IMR-90 (cell line): ENCODE measurements around the gene LRRC2. TPM values are rescaled to one million over a fixed set of nuclear protein-coding genes. Genes with fewer than 3 reads are reported as not detected.

ENCODE experiments used
- ATAC-seq: fragments of 200-7000 bp; cut with Tn5 transposase; 2 replicates; pipeline ENCODE4 v1.9.1; 2020; ENCODE audit warnings: low read depth, mild to moderate bottlenecking, moderate library complexity
- BruUV-seq: library from RNA; stranded (reverse); fragments of 400-500 nt; replicated peaks from 2 replicates; lab custom pipeline; 2021; lab: Mats Ljungman, UMichigan
- CTCF ChIA-PET: fragments of 300-600 bp; formaldehyde crosslinking; extraction: SDS; loops from one replicate; lab custom pipeline; 2021; ENCODE audit warnings: antibody characterized with exemption; lab: Yijun Ruan, JAX
- POLR2A ChIA-PET: fragments of 300-600 bp; sonication (Branson Sonifier 250); formaldehyde crosslinking; loops from one replicate; lab custom pipeline; 2022; ENCODE audit warnings: antibody characterized with exemption; ENCODE audit not compliant: unreplicated experiment; lab: Charles Lee
- DNase-seq: peaks from one replicate; pipeline ENCODE4 v3.0.0; 2013
- H2AFZ ChIP-seq: replicated peaks from 2 replicates; pipeline ENCODE3; 2013; ENCODE audit warnings: low read length, mild to moderate bottlenecking; ENCODE audit not compliant: poor library complexity
- H2AK5ac ChIP-seq: 2 replicates; pipeline ENCODE4 v1.6.1; 2013; ENCODE audit warnings: low read depth, low read length, inconsistent platforms
- H2AK9ac ChIP-seq: replicated peaks from 2 replicates; pipeline ENCODE3; 2013; ENCODE audit warnings: mild to moderate bottlenecking, low read depth, low read length, moderate library complexity; ENCODE audit not compliant: poor library complexity
- H2BK120ac ChIP-seq: 2 replicates; pipeline ENCODE4 v1.6.1; 2013; ENCODE audit warnings: low read depth, low read length, inconsistent platforms
- H2BK15ac ChIP-seq: 3 replicates; pipeline ENCODE4 v1.6.1; 2013; ENCODE audit warnings: low read depth, low read length, inconsistent platforms
- H2BK20ac ChIP-seq: 2 replicates; pipeline ENCODE4 v1.6.1; 2013; ENCODE audit warnings: low read depth, mild to moderate bottlenecking, inconsistent platforms, low read length, moderate library complexity
- H2BK5ac ChIP-seq: 2 replicates; pipeline ENCODE4 v1.6.1; 2013; ENCODE audit warnings: mild to moderate bottlenecking, low read depth, low read length, inconsistent platforms; ENCODE audit not compliant: poor library complexity, severe bottlenecking
- H3K14ac ChIP-seq: replicated peaks from 2 replicates; pipeline ENCODE4 v1.6.1; 2013; ENCODE audit warnings: low read depth, low read length, inconsistent platforms
- H3K18ac ChIP-seq: 2 replicates; pipeline ENCODE4 v1.6.1; 2013; ENCODE audit warnings: low read depth, low read length, control low read depth
- H3K23ac ChIP-seq: 2 replicates; pipeline ENCODE4 v1.6.1; 2013; ENCODE audit warnings: low read depth, low read length, inconsistent platforms
- H3K27ac ChIP-seq: 2 replicates; pipeline ENCODE4 v1.5.1; 2013; ENCODE audit warnings: mild to moderate bottlenecking, control low read depth, low read length; ENCODE audit not compliant: insufficient read depth
- H3K27me3 ChIP-seq: 2 replicates; pipeline ENCODE4 v1.6.1; 2013; ENCODE audit warnings: low read length; ENCODE audit not compliant: control insufficient read depth, insufficient read depth
- H3K36me3 ChIP-seq: 2 replicates; pipeline ENCODE4 v1.6.1; 2013; ENCODE audit warnings: low read length, mixed read lengths; ENCODE audit not compliant: control insufficient read depth, insufficient read depth
- H3K4ac ChIP-seq: 2 replicates; pipeline ENCODE4 v1.6.1; 2013; ENCODE audit warnings: low read depth, low read length, inconsistent platforms
- H3K4me1 ChIP-seq: 2 replicates; pipeline ENCODE4 v1.6.1; 2013; ENCODE audit warnings: low read length, mixed read lengths; ENCODE audit not compliant: control insufficient read depth, insufficient read depth
- H3K4me2 ChIP-seq: 2 replicates; pipeline ENCODE4 v1.6.1; 2013; ENCODE audit warnings: low read depth, mild to moderate bottlenecking, control low read depth, low read length, moderate library complexity
- H3K4me3 ChIP-seq: 2 replicates; pipeline ENCODE4 v1.5.1; 2013; ENCODE audit warnings: low read depth, mild to moderate bottlenecking, control low read depth, low read length, moderate library complexity; ENCODE audit not compliant: insufficient read depth
- H3K56ac ChIP-seq: 2 replicates; pipeline ENCODE4 v1.6.1; 2013; ENCODE audit warnings: low read length, inconsistent platforms; ENCODE audit not compliant: insufficient read depth; ENCODE audit errors: extremely low read depth
- H3K79me1 ChIP-seq, 2 experiments: 2 replicates each; pipeline ENCODE4 v1.6.1; 2013; ENCODE audit warnings: low read length in 2 of 2, inconsistent platforms in 1 of 2, low read depth in 1 of 2
- H3K9ac ChIP-seq: 2 replicates; pipeline ENCODE4 v1.6.1; 2013; ENCODE audit warnings: low read depth, low read length, control low read depth
- H3K9me1 ChIP-seq: 2 replicates; pipeline ENCODE4 v1.6.1; 2013; ENCODE audit warnings: low read length, inconsistent platforms; ENCODE audit not compliant: insufficient read depth
- H3K9me3 ChIP-seq: 2 replicates; pipeline ENCODE4 v1.6.1; 2013; ENCODE audit warnings: low read length; ENCODE audit not compliant: control insufficient read depth, insufficient read depth
- H4K20me1 ChIP-seq: 2 replicates; pipeline ENCODE4 v1.6.1; 2013; ENCODE audit warnings: low read length, inconsistent platforms; ENCODE audit not compliant: insufficient read depth
- H4K5ac ChIP-seq: 2 replicates; pipeline ENCODE4 v1.6.1; 2013; ENCODE audit warnings: mild to moderate bottlenecking, low read depth, low read length, control low read depth
- H4K8ac ChIP-seq, 2 experiments: 2 replicates each; pipeline ENCODE4 v1.6.1; 2013; ENCODE audit warnings: low read depth in 2 of 2, low read length in 2 of 2, control low read depth in 1 of 2, inconsistent platforms in 1 of 2
- H4K91ac ChIP-seq: 2 replicates; pipeline ENCODE4 v1.6.1; 2013; ENCODE audit warnings: low read depth, low read length, inconsistent platforms; ENCODE audit not compliant: insufficient read depth
- BHLHE40 ChIP-seq: fragments of 150-350 bp; IDR thresholded peaks from 2 replicates; pipeline ENCODE4 v1.6.1; 2016; ENCODE audit warnings: mild to moderate bottlenecking, low read depth, low read length
- CEBPB ChIP-seq: IDR thresholded peaks from 2 replicates; pipeline ENCODE4 v1.6.1; 2012; ENCODE audit warnings: low read depth, low read length, improper control_type of control experiment
- CHD1 ChIP-seq: IDR thresholded peaks from 2 replicates; pipeline ENCODE4 v1.6.1; 2012; ENCODE audit warnings: low read depth, low read length, improper control_type of control experiment
- CTCF ChIP-seq: conservative IDR thresholded peaks from 2 replicates; pipeline ENCODE4 v1.5.1; 2012; ENCODE audit warnings: mild to moderate bottlenecking, low read depth, low read length, improper control_type of control experiment
- FOS ChIP-seq: fragments of 150-350 bp; IDR thresholded peaks from 2 replicates; pipeline ENCODE4 v1.6.1; 2016; ENCODE audit warnings: low read depth, low read length
- MAZ ChIP-seq: IDR thresholded peaks from 2 replicates; pipeline ENCODE4 v1.6.1; 2012; ENCODE audit warnings: low read depth, mild to moderate bottlenecking, low read length, improper control_type of control experiment, moderate library complexity, borderline replicate concordance
- NFE2L2 ChIP-seq: fragments of 150-350 bp; IDR thresholded peaks from 2 replicates; pipeline ENCODE4 v1.6.1; 2016; ENCODE audit warnings: low read depth, mild to moderate bottlenecking, low read length
- POLR2A ChIP-seq: IDR thresholded peaks from 2 replicates; pipeline ENCODE4 v1.6.1; 2012; ENCODE audit warnings: mild to moderate bottlenecking, low read depth, low read length
- RCOR1 ChIP-seq: IDR thresholded peaks from 2 replicates; pipeline ENCODE4 v1.6.1; 2012; ENCODE audit warnings: mild to moderate bottlenecking, low read length, improper control_type of control experiment; ENCODE audit not compliant: insufficient replicate concordance
- SMC3 ChIP-seq: fragments of 150-350 bp; IDR thresholded peaks from 2 replicates; pipeline ENCODE4 v1.6.1; 2016; ENCODE audit warnings: low read depth, mild to moderate bottlenecking, antibody characterized with exemption, low read length, moderate library complexity
- WGBS, 2 experiments: methylation state at CpG; one replicate each; pipeline versions ENCODE4 v1.1.5 to v1.1.7; 2013; ENCODE audit warnings: missing lambda C conversion rate in 2 of 2; ENCODE audit not compliant: insufficient read length in 1 of 2; ENCODE audit errors: extremely low coverage in 2 of 2; 5-methylcytosine and 5-hydroxymethylcytosine counted together
- dilution Hi-C: fragments of 300-500 bp; cut with HindIII; formaldehyde crosslinking; loops from one replicate; pipeline ENCODE4 v1.14.3; 2018; ENCODE audit warnings: low sequenced_read_pairs; ENCODE audit not compliant: unreplicated experiment
- in situ Hi-C: fragments of 300-500 bp; cut with MboI; formaldehyde crosslinking; loops from 3 replicates; pipeline ENCODE4 v1.14.3; 2019; ENCODE audit warnings: low sequenced_read_pairs, inconsistent platforms, mixed read lengths
- intact Hi-C: fragments of 100-400 bp; cut with micrococcal nuclease; formaldehyde crosslinking; loops from 2 replicates; pipeline ENCODE4 v1.10.0; 2022
- polyA plus RNA-seq, 3 experiments: library from polyadenylated mRNA; depleted of rRNA; stranded (reverse); fragments of >200 nt; gene quantifications; 2 replicates each; pipeline ENCODE4 v1.2.3, GENCODE V29; 2012; ENCODE audit warnings: low replicate concordance in 1 of 3
- total RNA-seq: library from RNA; depleted of rRNA; stranded (reverse); fragments of >200 nt; gene quantifications from 2 replicates; pipeline ENCODE4 v1.2.3, GENCODE V29; 2012
- TF ChIP-seq, protein P1 (sequence below): fragments of 150-350 bp; IDR thresholded peaks from 2 replicates; pipeline ENCODE4 v1.6.1; 2016; ENCODE audit warnings: low read depth, mild to moderate bottlenecking, low read length, moderate library complexity, borderline replicate concordance

The LRRC2 gene
- total and polyA plus RNA-seq, 2 of the 4 experiments (the other 2 are of a cell fraction), result 2.9 to 4.1 TPM

DNA sequence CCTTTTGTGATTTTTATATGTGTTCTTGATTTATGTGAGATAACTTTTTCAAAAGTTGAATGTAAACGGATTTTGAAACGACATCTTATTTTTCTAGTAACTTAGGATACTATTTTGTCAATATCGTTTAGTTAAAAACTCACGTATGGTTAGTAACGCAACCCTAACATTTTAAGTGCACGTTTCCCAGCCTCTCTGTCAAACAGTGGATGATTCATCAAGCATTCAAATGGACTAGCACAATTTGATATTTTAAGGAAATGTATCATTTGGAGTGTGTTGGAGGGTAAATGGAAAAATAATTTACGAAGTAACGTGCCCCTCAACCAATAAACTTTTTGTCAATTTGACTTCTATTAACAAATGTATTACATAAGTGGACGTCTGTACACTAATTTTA lies 45.0 kb downstream of the LRRC2 start:
- Histone ChIP-seq H3K23ac (no peak overlapping the region), H2AK9ac (no peak overlapping the region), H4K8ac (no peak overlapping the region), H2AFZ (no peak overlapping the region), H2BK5ac (no peak overlapping the region), H3K14ac (no peak overlapping the region), H3K4me1 (peaks cover 7% of the 10 kb centered on the region), H3K9me3 (no peaks in the 10 kb centered on the region), H2BK120ac (no peak overlapping the region), H3K9ac (no peak overlapping the region), H3K4ac (no peak overlapping the region), H3K9me1 (peaks cover 12% of the 10 kb centered on the region), H2BK20ac (no peak overlapping the region), H3K27ac (no peak overlapping the region), H3K18ac (no peak overlapping the region), H3K4me2 (no peak overlapping the region), H4K20me1 (no peaks in the 10 kb centered on the region), H3K79me1 (no peaks in the 10 kb centered on the region), H3K36me3 (peaks cover 3% of the 10 kb centered on the region; the same call in 1 of the 2 replicates), H4K5ac (no peak overlapping the region), H2BK15ac (no peak overlapping the region), H3K27me3 (no peaks in the 10 kb centered on the region), H4K91ac (no peak overlapping the region), H3K56ac (no peak overlapping the region), H2AK5ac (no peak overlapping the region), H3K4me3 (no peak overlapping the region)
- 100% methylated on average over 1 of the region's 9 CpGs; no CpG with 5 or more reads in 1 of the 2 experiments for WGBS, 2 experiments
- dilution Hi-C loops (no loop called here), intact Hi-C loops (no loop called here), in situ Hi-C loops (no loop called here)
- no peak for DNase-seq
- ATAC-seq, result no peak
- ChIA-PET POLR2A (no interaction called here), CTCF (no interaction called here)
- no TSS peak for BruUV-seq
- TF ChIP-seq FOS (no peak), SMC3 (no peak), BHLHE40 (no peak), POLR2A (no peak), CHD1 (no peak), CTCF (no peak), RCOR1 (no peak), CEBPB (no peak), MAZ (no peak), NFE2L2 (no peak)
- TF ChIP-seq, protein P1, sequence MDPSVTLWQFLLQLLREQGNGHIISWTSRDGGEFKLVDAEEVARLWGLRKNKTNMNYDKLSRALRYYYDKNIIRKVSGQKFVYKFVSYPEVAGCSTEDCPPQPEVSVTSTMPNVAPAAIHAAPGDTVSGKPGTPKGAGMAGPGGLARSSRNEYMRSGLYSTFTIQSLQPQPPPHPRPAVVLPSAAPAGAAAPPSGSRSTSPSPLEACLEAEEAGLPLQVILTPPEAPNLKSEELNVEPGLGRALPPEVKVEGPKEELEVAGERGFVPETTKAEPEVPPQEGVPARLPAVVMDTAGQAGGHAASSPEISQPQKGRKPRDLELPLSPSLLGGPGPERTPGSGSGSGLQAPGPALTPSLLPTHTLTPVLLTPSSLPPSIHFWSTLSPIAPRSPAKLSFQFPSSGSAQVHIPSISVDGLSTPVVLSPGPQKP, result no peak
